GM12865 (cell line): ENCODE measurements around the gene CACNA1S.

ENCODE experiments used
- DNase-seq: peaks from one replicate; pipeline ENCODE4 v3.0.0; 2010; ENCODE audit warnings: low read depth
- H3K4me3 ChIP-seq: 2 replicates; pipeline ENCODE4 v1.5.1; 2011; ENCODE audit warnings: mild to moderate bottlenecking, low read depth, low read length, control low read depth
- TF ChIP-seq, protein P1 (sequence below): IDR thresholded peaks from 2 replicates; pipeline ENCODE4 v1.5.1; 2011; ENCODE audit warnings: low read length, control low read depth, low read depth, inconsistent platforms; ENCODE audit not compliant: insufficient read depth; ENCODE audit errors: missing control alignments

Gene CACNA1S

DNA sequence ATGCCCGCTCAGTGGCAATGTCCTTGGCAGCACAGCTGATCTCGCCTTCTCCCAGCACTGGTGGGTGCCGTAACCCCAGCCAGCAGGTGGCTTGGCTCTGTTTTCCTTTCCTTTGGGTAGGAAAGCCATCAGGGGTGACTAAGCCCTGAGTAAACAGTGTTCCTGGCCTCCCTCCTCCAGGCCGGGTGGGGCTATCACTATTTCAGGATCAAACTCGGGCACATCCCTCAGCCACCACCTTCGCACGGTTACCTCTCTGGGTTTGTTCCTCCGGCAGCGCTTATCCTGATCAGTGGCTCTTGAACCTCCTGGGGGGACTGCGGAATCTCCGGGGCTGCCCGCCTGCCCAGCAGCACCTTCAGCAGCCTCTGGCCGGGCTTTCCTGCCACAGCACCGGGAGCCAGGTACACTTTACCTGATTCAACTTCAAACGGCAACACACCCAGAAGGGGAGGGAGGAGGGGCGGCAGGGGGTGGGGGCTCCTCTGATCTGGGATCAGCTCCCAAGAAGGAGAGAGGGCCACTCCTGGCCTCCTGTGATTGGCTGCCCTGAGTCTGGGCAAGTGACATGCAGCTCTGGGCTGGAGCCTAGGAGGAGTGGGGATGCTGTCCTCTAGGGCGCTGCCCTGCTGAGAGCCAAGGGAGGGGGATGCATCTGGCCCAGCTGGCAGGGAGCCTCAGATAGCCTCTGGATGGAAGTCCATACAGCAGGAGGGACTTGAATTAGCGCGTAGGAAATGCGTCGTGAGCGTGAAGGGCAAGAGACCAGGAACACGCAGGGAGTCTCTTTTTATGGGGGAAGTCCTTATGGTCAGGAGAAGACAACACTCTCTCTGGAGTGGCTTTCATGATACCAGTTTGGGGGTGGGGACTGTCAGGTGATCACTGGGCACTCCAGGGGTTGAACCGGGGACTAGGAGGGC lies 14.9 kb upstream of the CACNA1S start, which contains the start of gene ASCL5:
TSS of gene ASCL5 (minus strand) at position 353 of the 923 bp plus-strand sequence. CDS start 11,812 bp downstream, outside the sequence.
- no peak within 1 kb of the TSS for H3K4me3 ChIP-seq
- no peak for DNase-seq
- TF ChIP-seq, protein P1, sequence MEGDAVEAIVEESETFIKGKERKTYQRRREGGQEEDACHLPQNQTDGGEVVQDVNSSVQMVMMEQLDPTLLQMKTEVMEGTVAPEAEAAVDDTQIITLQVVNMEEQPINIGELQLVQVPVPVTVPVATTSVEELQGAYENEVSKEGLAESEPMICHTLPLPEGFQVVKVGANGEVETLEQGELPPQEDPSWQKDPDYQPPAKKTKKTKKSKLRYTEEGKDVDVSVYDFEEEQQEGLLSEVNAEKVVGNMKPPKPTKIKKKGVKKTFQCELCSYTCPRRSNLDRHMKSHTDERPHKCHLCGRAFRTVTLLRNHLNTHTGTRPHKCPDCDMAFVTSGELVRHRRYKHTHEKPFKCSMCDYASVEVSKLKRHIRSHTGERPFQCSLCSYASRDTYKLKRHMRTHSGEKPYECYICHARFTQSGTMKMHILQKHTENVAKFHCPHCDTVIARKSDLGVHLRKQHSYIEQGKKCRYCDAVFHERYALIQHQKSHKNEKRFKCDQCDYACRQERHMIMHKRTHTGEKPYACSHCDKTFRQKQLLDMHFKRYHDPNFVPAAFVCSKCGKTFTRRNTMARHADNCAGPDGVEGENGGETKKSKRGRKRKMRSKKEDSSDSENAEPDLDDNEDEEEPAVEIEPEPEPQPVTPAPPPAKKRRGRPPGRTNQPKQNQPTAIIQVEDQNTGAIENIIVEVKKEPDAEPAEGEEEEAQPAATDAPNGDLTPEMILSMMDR, result no peak

DNA sequence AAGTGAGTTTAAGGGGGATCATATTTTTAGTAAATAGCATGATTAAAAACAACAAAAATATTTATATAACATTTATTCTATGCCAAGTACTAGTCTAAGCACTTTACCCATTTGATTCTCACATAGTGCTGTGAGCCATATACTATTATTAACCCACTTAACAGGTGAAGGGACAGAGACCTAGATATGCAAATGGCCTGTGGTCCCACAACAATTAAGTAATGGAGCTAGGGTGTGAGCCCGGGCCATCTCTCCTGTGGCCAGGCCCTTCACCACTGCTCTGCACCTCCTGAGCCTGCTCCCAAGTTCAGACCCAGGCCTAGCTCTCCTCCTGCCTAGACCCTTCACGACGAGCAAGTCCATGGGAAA lies 14.2 kb upstream of the CACNA1S start:
- H3K4me3 ChIP-seq, result no peak overlapping the region
- TF ChIP-seq, protein P1, result no peak
- no peak for DNase-seq

DNA sequence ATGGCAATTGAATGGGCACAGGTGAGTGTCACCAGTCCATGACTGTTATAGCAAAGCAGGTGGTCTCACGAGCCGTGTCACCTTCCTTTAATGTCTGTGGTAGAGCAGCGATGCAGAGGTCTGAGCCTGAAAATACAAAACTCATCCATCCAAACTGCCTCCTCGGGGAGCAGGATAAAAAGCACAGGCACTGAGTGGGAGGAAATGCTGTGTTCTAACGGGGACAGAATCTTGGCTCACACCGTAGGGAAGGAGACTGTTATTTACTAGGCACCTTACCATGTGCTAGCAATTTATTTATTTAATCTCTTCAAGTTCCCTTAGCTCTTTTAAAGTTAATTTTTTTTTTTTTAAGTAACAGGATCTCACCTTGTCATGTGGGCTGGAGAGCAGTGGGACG lies 13.6 kb upstream of the CACNA1S start:
- TF ChIP-seq, protein P1, result no peak
- H3K4me3 ChIP-seq, result no peak overlapping the region
- no peak for DNase-seq

DNA sequence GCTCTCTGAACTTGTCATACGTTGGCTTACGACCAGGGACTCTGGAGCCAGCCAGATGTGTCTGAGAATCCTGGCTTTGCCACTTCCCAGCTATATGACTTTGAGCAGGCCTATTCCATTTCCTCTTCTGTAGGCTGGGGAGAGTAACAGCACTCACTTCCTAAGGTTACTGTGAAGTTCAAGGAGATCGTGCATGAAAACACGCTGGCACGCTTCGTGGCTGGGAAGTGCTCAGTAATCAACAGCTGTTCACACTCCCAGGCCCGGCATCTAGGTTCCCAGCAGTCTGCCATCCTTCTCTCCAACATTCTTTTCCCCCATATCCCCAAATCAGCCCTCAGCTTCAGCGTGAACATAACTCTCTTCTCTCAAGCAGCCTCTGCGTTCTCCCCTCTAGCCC lies 12.8 kb upstream of the CACNA1S start:
- TF ChIP-seq, protein P1, result no peak
- H3K4me3 ChIP-seq, result no peak overlapping the region
- no peak for DNase-seq

DNA sequence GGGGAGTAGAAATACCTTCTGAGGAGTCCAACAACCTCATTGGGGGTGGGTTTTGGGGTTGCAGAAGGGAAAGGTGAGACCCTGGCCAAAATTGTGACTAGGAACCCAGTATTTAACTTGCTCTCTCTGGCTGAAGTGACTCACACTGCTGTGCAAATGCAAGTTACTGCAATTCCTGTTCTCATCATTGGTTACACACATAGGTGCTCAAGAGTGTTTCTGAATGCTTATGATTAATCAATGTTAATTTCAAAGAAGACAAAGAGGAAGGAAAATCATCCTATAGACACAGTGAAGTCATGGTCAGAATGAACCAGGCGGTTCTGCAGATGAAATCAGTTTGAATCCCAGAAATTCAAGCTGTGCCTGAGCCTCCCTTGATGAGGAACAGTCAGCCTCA lies 11.6 kb upstream of the CACNA1S start:
- TF ChIP-seq, protein P1, result no peak
- DNase-seq, result no peak
- H3K4me3 ChIP-seq, result no peak overlapping the region

DNA sequence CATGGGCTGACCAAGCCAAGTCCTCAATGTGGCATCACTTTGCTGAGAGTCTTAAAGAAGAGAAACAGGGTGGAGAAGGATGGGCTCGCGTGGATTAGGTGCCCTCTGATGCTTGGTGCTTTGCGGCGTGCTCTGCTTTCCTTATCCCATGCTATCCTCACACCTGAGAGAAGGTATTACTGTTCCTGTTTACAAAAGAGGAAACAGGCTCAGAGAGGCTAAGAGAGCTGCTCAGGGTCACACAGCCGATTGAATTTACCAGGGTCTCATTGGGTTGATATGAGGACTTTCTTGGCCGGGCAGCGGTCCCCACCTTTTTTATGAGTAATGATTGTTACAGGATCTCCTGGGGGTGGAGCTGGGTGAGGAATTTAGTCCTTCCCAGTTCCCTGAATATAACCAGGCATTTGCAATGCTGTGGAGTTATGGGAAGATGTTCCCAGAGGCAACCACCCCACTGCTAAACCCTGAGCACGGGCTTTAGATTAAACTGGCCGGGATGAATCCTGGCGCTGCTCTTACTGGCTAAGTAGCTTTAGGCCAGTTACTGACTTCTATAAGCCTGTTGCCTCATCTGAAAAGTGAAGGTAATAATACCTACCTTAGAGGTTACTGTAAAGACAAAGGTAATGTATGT lies 10.2 kb upstream of the CACNA1S start:
- DNase-seq, result no peak
- no peak overlapping the region for H3K4me3 ChIP-seq
- TF ChIP-seq, protein P1, result no peak
